Measurements from ENCODE around the gene COPS2.
"Not testable (repeated sequence)": the region's sequence is repeated elsewhere in the genome, so short reads cannot be mapped to it uniquely, and the experiment has no call there.

COPS2 gene

GRCh38 chr15:49155110-49155833, at the start of gene COPS2:
Gene COPS2 (minus strand): TSS chr15:49155599. CDS start chr15:49155578, 21 bp downstream.
- DNase-seq, result peak; percentile 97

- DNase-seq, result no peak
Measured at GRCh38 chr15:49200347-49200746, 44.9 kb upstream of the COPS2 start.

DNA sequence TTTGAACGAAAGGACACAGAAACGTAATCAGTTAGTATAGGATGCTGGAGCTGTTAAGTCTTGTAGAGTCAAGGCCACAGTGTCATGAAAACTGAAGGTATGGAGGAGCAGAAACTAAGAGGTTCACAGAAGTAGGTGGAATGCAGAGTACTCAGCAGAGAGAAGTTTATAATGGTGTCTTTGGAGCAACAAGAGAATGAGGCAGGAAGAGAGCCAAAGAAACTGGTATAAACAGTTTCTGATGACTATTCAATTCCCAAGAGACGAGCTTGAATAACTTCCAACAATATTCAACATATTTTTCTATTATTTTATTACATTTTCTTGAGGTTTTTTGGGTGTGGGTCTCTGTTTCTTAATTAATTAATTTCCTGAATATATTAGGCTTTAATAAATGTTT, 44.3 kb upstream of the COPS2 start:
- DNase-seq, result no peak

- DNase-seq, result no peak
Measured at GRCh38 chr15:49196856-49197255, 41.5 kb upstream of the COPS2 start.

- DNase-seq, result no peak
Measured at GRCh38 chr15:49191892-49192291, 36.5 kb upstream of the COPS2 start.

GRCh38 chr15:49190586-49190985, 35.2 kb upstream of the COPS2 start:
- DNase-seq, result no peak

- no peak for DNase-seq
Measured at GRCh38 chr15:49189631-49190030, 34.2 kb upstream of the COPS2 start.

- no peak for DNase-seq
Measured at GRCh38 chr15:49188933-49189332, 33.5 kb upstream of the COPS2 start.

DNA sequence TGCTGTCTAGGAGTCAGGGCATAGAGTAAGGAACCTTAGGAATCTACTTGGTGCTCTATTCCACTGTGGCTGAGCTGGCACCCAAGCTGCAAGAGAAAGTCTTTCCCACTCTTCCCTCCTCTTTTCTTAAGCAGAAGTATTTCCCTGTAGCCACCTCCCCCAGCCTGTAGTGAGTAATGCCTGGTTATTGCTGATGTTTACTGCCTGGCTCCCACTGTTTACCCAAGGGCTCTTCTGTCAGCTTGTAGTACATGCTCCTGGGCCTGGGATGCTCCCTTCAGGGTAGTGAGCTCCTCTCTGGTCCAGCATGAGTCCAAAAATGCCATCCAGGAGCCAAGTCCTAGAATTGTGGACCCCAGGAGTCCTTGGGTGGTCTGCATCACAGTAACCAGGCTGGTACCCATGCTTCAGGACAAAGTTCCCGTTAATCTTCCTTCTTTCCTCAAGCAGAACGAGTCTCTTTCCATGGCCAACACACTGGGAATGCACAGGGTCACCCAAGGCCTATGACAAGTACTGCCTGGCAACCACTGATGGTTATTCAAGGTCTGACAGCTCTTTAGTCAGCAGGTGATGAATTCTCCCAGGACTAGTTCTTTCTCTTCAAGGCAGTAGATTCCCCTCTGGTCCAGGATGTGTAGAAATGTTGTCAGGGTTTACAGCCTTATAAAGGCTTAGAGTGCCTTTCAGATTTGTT, 32.3 kb upstream of the COPS2 start:
- no peak for DNase-seq

GRCh38 chr15:49185473-49185872, 30.1 kb upstream of the COPS2 start:
- DNase-seq, result no peak

DNA sequence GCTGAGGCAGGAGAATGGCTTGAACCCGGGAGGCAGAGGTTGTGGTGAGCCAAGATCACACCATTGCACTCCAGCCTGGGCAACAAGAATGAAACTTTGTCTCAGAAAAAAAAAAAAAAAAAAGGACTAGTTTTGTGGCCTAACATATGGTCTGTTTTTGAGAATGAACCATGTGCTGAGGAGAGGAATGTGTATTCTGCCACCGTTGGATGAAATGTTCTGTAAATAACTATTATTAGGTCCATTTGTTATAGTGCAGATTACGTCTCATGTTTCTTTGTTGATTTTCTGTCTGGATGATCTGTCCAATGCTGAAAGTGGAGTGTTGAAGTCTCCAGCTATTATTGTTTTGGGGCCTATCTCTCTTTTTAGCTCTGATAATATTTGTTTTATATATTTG, 28.3 kb upstream of the COPS2 start:
- DNase-seq, result peak; percentile 12

GRCh38 chr15:49182128-49182527, 26.7 kb upstream of the COPS2 start:
- no peak for DNase-seq

DNA sequence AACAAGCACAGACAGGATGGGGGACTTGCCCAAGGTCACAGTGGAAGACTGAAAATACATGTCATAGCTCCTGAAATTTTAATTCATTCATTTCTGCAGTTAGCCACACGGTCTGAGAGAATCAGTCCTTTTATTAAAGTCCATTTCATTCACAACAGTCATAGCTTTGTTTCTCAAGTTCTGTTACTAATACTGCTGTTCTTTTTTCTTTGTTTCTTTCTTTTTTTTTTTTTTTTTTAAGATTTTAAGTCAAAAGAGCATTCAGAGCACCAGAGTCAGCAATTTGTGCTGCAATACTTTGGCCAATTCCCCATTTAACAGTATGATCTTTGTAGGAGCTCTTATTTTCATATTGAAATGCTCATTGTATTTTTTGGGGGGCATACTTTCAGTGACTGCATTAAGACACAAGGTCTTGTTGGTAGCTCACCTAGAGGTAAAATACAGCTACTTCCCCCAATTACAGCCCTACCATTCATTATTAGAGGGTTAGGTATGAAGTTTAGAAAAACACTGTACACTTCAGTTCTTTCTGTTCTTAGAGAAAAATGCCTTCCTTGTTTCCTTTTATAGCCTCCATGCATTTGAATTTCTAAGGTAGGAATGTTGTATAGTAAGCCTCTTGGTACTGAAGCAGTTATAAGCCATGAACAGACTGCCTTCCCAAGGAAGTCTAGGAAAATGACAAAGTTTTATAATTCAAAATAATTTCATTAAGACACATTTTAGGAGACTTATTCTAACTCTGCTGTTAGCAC, 24.2 kb upstream of the COPS2 start:
- no peak for DNase-seq

DNA sequence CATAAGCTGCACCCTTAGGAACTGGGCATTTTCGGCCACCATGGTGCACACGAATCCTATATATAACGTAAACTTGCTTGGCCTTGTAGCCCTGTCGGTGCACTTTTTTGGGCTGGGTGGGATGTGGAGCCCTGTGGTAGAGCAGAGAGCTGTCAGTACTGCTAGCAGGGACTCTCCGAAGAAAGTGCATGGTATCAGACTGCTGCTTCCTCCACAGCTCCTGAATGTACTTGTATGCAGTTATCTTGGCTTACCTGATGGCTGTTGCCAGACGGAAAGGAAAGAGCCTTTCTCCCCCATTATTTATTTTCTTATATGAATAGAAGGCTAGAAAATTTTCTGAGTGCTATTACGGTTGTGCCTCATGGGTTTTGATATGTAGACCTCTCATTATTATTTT, 23.1 kb upstream of the COPS2 start:
- no peak for DNase-seq

- DNase-seq, result not testable (repeated sequence)
Measured at GRCh38 chr15:49175582-49176397, 20.4 kb upstream of the COPS2 start.

- no peak for DNase-seq
Measured at GRCh38 chr15:49174902-49175301, 19.5 kb upstream of the COPS2 start.

- no peak for DNase-seq
Measured at GRCh38 chr15:49171790-49172189, 16.4 kb upstream of the COPS2 start.

DNA sequence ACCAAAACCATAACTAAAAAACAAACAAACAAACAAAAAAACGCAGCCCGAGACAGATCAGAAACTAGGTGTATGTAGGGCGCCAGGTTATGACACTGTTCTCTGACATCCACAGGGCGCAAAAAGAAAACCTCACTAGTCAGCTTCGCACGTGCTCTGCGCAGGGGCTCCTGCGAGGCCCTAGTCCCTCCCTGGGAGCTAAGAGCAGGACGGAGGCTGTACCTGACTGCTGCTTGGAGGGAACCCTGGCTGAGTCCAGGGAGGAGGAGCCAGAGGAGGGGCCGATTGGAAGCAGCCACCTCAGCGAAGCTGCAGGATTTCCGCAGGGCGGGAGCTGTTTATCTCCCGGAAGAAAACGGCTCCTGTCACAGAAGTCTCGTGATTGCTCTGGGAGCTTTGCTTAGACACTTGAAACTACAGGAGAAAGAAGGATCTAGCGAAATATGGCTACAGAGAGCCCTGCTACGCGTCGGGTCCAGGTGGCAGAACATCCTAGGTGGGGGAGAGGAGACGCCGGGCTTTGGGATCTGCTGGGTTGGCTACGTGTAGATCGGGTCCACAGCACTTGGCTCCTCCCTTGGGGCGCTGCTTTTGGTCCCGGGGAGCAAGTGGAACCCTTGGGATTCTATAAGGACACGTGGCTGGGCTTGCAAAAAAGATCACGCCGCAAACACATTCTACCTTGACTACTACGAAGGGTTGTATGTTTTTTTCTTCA, 14.6 kb upstream of the COPS2 start, which contains the start of gene GALK2:
TSS of gene GALK2 (plus strand) at position 368 of the 718 bp plus-strand sequence. CDS start at position 444, 76 bp downstream.
- DNase-seq, result peak; percentile 90

- no peak for DNase-seq
Measured at GRCh38 chr15:49168016-49168415, 12.6 kb upstream of the COPS2 start.

GRCh38 chr15:49164865-49165264, 9.5 kb upstream of the COPS2 start:
- DNase-seq, result no peak

DNA sequence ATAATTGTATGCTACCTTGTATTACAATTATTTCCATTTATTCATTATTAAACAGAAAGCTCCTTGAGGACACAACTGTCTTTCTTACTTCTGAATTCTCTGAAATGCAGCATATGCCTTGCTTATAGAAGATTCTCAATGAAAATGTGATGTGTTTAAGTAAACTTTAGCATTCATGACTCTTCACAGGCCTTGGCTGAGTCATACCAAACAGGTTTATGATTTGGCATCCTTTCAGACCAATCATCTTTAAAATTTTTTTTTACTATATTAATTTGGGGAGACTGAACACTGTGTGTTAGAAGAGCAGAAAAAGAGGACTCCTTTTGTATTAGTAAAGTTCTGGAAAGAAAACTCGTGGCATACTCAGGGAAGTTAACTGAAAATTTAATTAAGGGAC, 8.3 kb upstream of the COPS2 start:
- DNase-seq, result no peak
